Medulla oblongata (tissue), 1 donor: ENCODE results near the gene SAFB.

ENCODE experiments used
- DNase-seq: peaks from one replicate; pipeline ENCODE4 v3.0.0-alpha.2; 2015; ENCODE audit errors: extremely low spot score

Gene SAFB

DNA sequence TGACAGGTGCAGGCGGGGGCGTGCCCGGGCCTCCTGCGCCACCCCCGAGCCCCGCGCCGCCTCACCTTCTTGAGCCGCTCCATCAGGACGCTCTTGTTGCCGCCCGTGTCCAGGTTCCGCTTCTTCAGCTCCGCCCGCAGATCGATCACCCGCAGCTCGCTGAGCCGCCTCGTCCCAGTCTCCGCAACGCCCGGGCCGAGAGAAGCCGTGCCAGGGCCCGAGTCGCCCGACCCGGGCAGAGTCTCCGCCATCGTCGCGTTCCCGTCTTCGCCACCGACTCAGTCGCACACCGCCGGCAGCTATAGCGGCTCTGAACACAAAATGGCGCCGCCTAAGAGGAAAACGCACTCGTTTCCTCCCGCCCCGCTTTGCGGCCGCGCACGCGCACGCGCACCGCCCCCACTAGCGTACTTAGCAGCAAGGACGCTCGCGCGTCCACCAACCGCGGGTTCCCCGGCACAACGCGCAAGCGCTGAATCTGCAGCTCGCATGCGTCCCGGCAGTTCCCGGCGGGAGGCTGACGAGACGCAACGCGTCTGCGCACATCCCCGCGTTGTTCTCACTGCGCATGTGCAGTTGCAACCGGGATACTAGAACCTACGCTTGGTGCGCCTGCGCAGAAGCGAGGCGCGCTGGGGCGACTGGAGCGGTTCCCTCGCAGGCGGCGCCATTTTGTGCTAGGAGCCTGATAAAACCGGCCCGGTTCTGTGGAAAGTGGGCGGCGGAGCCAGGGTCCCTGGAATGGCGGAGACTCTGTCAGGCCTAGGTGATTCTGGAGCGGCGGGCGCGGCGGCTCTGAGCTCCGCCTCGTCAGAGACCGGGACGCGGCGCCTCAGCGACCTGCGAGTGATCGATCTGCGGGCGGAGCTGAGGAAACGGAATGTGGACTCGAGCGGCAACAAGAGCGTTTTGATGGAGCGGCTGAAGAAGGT lies at the start of gene SAFB, which contains the start of gene SAFB2:
Gene SAFB (plus strand): TSS at position 619 of the 932 bp plus-strand sequence. CDS start 123 bp downstream, at position 742.
Gene SAFB2 (minus strand): TSS at position 312 of the 932 bp plus-strand sequence. CDS start 61 bp downstream, at position 251.
- peak; percentile 99 for DNase-seq

DNA sequence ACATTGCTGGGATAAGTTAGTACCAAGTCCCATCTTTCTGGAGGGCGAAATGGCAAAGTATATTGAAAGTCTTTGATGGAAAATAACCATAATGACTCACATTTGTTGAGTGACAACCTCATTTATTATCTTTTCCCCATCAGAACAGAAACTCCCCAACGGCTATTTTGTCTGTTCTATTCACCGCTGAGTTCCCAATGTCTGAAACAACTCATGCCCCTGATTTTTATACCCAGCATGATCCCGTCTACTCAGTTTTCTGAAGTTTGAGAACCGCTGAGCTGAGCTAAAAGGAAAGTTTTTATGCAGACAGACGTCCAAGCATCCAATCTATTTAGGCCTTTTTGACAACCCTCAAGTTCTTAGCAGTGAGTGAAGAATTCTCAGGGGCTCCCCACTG lies 47.3 kb upstream of the SAFB start:
- no peak for DNase-seq

DNA sequence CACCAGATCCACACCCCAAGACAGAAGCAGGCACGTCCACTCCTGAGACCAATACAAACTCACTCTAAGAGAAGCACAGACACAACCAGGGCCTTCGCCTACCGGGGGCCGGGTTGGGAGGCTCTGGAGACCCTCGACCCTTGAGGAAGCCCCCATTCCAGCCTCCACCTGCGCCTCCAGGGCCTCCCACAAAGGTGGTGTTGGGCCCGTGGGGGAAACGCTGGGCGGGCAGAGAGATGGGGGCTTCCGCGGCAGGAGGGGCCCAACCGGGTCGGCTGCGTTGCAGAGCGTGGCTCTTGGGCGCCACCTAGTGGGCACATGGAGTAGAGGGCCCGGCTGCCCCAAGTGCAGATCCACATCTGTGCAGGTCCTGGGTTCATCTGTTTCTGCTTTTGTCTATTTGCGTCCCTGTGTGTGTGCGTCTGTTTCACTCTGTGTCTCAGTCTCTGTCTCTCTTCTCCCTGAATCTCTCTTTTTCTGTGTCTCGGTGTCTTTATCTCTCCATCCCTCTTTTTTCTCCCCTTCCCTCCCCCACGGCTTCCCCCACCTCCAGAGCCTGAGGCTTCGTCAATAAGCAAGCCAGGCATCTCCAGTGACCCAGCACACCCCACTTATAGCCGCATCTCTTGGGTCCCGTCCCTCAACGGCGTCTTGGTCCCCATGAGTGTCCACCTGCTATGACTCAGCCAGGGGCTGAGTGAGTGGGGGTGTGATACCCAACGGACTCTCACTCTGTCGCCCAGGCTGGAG lies 44.6 kb upstream of the SAFB start:
- peak; percentile 38 for DNase-seq

DNA sequence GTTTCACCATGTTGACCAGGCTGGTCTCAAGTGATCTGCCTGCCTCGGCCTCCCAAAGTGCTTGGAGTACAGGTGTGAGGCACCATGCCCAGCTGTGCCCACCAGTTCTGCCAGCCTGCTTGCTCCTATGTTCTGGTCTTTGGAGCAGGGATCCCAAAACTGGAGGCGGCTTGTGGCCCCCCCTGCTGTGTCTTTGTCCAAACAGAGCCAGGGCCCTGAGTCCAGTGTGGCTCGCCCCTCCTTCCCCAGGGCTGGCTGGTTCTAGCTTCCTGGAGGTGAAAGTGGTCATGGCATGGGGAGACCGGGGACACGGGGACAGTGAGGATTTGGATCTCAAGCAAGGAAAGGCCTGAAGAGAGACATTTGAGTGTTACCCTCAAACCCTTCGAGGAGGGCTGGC lies 43.6 kb upstream of the SAFB start:
- DNase-seq = no peak

DNA sequence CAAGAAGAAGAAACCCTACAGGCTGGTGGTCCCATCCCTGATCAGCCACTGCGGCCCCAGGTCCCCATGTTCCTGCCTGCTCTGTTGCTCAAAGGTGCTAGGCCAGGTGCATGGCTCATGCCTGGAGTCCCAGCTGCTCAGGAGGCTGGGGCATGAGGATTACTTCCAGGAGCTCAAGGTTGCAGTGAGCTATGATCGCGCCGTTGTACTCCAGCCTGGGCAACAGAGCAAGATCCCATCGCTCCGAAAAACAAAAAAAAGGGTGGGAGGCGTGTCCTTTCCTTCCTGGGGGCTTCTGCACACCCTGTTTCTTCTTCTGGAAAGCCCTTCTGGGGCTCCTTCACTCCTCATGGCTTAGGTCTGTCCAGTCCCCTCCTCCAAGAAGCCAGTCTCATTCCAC lies 43.2 kb upstream of the SAFB start:
- DNase-seq = no peak

DNA sequence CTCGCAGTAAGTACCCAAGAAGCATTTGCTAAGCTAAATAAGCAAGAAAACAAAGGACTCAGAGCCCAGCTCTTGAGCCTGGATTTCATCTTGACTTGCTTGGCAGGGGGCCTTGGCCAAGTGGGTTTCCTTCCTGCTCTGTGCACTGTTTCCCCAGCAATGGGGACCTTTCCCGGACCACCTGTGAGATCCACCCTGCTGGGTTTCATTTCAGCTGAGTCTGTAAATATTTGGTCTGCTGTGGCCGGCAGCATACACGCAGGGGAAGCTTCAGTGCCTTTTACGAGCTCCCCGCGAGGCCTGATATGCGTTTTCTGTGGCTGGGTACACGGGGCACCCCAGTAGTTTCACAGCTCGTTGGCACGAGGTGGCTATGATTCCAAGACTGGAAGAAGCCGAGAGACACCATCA lies 42.7 kb upstream of the SAFB start:
- no peak for DNase-seq

DNA sequence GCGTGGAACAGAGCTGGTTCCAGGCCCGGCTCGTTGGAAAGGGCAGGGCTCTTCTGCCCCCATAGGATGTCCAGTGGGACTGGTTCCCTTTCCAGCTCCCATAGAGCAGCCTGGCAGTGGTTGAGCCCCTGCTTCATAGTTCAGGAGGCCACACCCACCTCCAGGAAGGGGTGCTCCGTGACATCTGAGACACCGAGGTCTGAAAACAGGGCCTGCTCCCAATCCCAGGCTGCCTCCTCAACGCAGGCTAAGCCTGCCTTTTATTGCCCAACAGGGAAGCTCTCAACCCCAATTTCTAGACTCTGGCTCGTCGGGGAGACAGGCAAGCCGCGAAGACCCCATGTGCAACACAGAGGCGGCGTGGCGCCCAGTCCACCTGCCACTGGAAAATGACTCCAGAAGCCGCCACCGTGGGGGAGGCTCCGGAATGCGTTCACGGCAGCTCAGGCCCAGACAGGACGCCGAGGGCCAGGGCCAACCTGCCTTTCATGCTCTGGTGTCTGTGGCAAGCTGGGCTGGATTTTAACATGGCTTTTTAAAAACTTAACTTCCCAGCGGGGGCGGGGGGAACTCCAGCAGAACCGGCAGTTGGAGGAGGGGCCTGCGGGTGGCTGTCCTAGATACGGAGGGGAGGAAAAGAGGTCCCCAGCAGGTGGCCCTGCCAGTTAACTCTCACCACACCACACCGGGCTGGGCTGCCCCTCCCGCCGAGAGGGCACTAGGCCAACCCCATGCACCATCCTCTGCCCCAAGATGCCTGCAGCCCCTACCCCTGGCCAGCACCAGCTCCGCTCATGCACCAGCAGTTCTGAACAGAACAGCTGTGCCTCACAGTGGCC lies 37.2 kb upstream of the SAFB start:
- DNase-seq = peak; percentile 70

DNA sequence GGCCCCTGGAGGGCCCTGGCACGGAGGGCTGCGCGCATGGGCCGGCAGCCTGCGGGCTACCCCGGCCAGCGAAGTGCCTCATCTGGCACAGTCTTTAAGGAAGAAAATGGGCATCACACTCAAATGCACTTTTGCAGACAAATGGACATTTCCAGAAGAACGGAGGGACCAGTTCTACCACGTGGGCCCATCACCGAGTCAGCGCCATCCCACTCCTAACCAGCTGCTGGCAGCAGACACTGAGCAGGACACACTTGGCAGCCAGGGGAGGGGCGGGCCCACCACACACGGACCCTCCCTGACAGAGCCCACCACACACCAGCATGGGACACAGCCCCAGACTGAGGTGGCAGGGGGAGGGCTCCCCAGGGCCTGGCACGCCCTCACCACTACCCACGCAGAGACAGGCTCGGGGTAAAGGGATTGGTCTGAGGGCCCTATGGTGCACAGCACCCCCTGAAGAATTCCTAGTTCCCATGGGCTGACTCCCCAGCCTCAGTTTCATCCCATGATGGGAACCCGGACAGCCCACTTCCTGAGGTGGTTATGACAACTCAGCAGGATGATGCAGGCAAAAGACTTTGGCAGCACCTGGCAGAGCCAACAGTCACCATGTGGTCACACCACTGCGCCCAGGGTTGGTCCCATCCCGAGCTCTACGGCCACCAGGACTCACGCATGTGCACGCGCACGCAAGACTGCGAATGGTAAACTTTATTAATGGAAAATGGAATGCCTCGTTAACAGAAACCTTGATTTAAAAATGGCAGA lies 36.4 kb upstream of the SAFB start:
- DNase-seq = no peak

DNA sequence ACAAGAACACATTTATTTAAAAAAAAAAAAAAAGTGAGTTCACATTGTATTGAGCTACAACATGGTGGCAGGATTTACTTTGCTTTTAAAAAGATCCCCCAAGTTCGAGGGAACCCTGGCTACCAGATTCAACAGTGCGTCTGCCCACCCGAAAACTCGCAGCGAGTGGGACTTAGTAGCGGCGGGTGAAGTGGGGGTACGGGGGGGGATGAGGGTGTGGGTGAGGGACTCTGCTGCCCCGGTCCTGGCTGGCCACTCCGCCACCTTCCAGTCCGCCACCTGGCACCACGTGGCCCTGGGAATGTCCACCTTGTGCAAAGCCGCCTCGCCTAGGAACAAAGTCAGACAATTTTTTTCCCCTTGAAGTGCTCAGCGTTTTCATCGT lies 35.8 kb upstream of the SAFB start:
- DNase-seq = no peak

DNA sequence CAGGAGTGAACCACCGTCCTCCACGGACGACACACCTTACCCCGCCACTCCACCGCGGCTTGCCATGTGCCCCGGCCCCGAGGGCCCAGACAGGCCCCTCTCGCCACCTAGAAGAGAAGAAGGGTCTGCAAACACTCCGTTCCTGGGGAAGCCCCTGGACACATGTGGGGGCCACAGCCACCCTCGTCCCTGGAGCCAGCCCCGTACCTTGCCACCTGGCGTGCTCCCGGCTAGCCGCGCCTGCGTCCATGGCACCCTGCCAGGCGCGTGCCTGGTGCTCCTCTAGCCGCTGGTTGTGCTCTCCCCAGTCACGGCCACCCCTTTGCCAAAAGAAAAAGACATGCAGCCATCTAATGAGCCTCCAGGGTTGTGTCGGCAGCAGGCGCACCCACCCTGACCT lies 35.2 kb upstream of the SAFB start:
- no peak for DNase-seq

DNA sequence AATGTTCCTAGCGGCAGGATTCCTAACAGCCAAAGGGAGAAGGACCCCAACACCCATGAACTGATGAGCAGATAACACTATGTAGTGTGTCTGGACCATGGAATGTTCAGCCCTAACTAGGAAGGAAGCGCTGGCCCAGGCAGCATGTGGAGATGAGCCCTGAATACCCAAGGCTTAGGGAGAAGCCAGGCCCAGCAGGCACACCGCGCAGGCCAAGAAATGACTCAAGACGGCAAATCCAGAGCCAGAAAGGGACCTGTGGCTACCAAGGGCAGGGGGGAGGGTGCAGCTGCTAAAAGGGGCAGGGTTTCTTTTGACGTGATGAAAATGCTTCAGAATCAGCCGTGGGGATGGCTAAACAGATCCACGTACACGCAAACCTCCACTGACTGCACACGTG lies 34.4 kb upstream of the SAFB start:
- DNase-seq = peak; percentile 56

DNA sequence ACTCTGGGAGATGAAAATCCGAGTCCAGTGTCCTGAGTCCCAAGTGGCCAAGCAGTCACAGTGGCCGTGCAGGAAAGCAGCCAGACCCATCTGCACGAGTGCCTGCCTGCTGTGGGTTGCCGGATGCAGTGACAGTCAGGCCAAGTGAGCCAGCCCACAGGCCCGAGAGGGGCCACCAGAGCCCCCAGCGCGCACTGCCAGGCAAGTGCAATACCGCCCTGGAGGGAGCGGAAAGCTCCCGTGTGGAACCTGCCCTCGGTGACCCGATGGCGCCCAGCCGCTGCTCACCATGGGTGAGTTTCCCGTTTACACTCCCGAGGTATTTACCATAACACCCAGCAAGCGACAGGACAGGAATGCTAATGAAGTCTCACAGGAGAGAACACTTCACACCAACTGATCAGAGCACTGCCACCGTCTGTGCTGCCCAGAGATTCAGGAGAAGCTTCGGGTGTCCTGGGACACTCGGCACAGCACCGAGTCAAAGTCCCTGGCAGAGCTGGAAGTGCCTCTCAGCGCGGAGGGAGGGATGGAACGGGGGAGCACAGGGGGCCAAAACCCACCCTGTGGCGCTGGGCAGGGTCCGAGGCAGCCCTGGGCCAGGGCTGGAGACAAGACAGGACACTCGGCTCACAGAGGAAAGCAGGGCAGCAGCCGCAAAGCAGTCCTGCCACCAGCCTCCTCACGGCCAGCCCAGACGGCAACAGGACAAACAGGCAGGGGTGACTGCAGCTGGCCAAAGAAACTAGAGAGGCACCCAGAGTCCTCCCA lies 33.8 kb upstream of the SAFB start:
- peak; percentile 5 for DNase-seq

DNA sequence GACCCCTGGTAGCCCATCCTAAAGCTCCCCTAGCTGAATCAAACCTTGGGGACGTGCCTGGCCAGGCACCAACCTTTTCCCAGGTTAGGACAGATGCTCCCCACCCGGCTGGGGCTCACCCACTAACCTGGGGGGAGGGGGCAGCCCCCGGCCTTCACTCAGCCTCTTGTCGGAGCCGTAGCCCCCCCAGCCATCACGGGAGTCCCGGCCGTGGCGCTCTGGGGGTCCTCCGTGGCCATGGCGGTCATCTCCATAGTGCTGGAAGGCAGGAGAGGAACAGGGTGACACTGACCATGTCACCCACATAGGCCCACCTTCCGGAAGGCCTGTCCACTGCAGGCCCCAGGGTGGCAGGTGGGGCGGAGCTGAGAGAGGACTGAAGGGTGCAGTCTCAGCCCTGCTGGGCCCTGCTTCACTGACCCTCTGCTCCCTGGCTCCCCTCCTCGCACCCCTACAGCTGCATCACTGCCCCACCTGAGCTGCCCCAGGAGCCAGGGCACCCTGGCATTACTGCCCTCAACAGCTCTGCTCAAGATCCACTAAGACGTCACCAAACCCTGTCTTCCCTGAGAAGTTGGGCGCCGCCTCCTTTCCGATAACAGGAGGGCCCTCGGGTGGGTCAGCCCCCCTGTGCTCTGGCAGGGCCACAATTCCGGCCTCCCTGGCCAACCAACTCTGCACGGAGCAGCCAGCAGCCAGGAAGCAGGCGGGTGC lies 32.6 kb upstream of the SAFB start:
- no peak for DNase-seq

DNA sequence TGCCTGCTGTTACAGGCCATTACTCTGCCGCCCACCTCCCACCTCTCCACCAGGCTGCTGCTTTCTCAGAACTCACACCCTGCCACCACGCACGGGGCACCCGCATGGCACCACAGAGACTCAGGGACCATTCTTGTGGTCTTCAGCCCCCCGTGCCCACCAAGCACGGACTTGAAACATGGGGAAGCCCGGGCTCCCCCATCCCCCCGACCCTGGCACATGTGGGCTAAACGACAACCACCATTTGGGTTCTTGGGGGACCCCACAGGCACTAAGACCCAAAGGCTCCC lies 32.1 kb upstream of the SAFB start:
- no peak for DNase-seq

DNA sequence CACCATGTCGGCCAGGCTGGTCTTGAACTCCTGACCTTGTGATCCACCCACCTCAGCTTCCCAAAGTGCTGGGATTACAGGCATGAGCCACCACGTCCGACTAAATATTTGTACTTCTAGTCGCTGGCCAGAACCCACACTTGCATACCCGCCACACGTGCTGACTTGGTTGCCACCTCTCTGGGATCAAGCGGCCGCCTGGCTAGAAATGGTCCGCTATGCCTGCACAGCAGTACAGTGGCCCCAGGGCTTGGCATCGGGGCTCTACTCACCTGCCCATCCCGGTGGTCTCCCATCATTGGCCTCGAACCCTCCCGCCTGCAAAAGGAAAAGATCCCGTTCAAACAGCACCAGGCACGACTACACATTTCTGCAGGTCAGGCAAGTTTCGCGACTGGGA lies 31.4 kb upstream of the SAFB start:
- no peak for DNase-seq

DNA sequence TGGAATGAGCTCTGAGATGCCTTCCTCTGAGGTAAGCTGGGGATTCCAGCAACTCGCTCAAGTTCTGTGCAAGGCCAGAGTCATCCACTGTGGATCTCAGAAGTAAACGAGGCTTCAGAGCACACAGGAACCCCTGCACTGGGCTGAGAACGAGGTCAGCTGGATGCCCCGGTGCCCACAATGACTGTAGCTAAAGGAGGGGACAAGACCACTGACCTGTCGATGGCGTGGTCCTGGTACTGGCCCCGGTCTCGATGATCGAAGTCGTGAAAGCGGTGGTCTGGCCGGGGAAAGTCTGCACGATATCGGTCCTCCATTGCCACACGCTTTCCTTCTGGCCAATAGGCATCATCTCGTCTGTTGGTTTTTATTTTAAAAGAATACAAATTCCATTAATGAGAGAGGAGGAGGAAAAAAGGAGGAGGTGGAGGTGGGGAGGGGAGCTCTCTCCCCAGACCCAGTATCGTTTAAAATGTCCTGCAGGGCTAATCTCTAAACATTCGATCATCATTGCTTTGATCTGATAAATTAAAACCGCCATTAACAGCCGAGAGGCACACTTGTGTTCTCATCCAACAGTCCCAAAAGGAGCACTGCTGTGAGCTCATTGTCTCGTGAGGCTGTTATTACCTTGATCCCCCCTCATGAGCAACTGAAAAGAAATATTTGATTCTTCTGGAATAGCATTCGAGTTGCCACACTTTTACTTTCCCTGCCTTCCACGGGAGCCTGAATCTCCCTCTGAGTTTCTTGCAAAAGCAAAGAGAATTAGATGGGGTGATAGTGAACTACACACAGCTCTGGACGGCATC lies 30.1 kb upstream of the SAFB start:
- no peak for DNase-seq

DNA sequence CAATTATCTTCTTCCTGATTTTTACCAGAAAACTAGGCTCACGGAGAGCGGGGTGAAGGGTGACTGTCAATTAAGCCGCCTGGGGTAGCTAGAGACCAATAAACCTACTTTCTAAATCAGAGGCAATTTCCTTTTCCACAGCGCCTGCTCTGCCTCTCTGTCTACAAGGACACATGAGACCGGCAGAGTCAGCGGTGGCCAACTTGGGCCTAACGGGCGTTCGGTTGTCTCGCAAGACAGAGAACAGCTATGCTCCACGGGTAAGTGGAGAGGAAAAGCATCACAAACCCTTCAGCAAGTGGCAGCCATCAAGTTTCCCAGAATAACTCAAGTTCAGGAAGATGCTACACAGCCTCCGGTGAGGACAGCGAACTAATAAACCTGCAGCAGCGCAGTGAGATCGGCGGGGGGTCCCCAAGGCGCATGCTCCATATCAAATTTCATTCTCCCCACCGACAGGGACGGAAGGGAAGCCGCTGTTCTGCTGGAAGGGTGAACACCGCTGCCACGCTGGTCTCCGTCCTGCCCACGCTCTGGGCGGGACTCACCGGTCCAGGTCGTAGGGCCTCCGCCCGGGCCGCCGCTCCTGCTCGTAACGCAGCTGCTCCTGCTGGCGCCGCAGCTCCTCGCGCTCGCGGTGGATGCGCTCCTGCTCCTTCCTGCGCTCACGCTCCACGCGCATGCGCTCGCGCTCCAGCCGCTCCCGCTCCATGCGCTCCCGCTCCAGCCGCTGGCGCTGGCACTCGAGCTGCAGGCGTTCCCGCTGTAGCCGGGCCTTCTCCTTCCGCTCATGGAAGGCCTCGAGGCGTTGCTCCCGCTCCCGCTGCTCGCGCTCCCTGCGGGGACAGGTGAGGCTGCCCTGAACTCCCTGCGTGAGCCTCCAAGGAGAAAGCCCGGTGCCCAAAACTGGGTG lies 29.3 kb upstream of the SAFB start:
- no peak for DNase-seq

DNA sequence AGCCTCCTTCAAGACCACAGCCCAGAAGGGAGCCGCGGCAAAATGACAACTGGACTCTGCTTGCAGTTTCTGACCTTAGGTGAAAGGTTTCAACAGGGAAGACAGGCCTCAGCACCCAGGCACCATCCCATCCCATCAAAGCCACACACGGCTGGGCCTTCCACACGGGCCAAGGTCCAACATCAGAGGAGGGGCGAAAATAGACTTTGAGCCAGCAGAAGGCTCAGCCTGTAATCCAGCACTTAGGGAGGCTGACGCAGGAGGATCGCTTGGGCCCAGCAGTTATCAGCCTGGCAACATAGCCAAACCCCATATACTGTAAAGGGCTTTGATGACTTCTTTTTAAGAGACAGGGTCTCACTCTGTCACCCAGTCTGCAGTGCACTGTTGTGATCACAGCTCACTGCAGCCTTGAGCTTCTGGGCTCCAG lies 28.3 kb upstream of the SAFB start:
- DNase-seq = no peak
